GM21526 (cell line): ENCODE results near the gene TMEM238.
"Not testable (repeated sequence)": the region's sequence is repeated elsewhere in the genome, so short reads cannot be mapped to it uniquely, and the experiment has no call there.

Experiments used
- ATAC-seq: cut with Tn5 transposase; IDR thresholded peaks from one replicate; pipeline ENCODE4 v1.9.1; 2021; ENCODE audit warnings: moderate library complexity; ENCODE audit not compliant: unreplicated experiment, low FRiP score

TMEM238 gene

GRCh38 chr19:55402509-55402908, 18.4 kb upstream of the TMEM238 start:
- no peak for ATAC-seq

- not testable (repeated sequence) for ATAC-seq
Observed at GRCh38 chr19:55401390-55401789, 17.3 kb upstream of the TMEM238 start.

GRCh38 chr19:55400281-55401087, 16.4 kb upstream of the TMEM238 start:
- ATAC-seq = no peak

- ATAC-seq = no peak
Observed at GRCh38 chr19:55398200-55398925, 14.3 kb upstream of the TMEM238 start.

GRCh38 chr19:55392820-55393761, 9.0 kb upstream of the TMEM238 start:
- no peak for ATAC-seq

GRCh38 chr19:55391702-55392615, 7.9 kb upstream of the TMEM238 start:
- ATAC-seq = no peak

- no peak for ATAC-seq
Observed at GRCh38 chr19:55391191-55391670, 7.1 kb upstream of the TMEM238 start.

- no peak for ATAC-seq
Observed at GRCh38 chr19:55390461-55390880, 6.4 kb upstream of the TMEM238 start.

GRCh38 chr19:55389386-55390317, 5.6 kb upstream of the TMEM238 start:
- ATAC-seq = no peak

- ATAC-seq = no peak
Observed at GRCh38 chr19:55387736-55388497, 3.8 kb upstream of the TMEM238 start.

GRCh38 chr19:55386493-55386971, 2.4 kb upstream of the TMEM238 start:
- no peak for ATAC-seq

- peak; percentile 51 for ATAC-seq
Observed at GRCh38 chr19:55385724-55386492, 1.8 kb upstream of the TMEM238 start, which contains the start of gene RPL28. TSS of gene RPL28 (plus strand) at chr19:55385932. CDS start at chr19:55386358, 426 bp downstream.

GRCh38 chr19:55384920-55385723, 1.0 kb upstream of the TMEM238 start:
- ATAC-seq = peak; percentile 59

GRCh38 chr19:55383279-55384130, 587 bp downstream of the TMEM238 start:
- ATAC-seq = no peak

- no peak for ATAC-seq
Observed at GRCh38 chr19:55382522-55383054, 1.5 kb downstream of the TMEM238 start.
